GM12878 (cell line): ENCODE measurements around the gene ARHGAP19. TPM values are rescaled to one million over a fixed set of nuclear protein-coding genes. Genes with fewer than 3 reads are reported as not detected.

Experiments used
- ATAC-seq: fragments of 200-7000 bp; cut with Tn5 transposase; 3 replicates; pipeline ENCODE4 v1.9.1; 2020; ENCODE audit warnings: mild to moderate bottlenecking, moderate library complexity
- BruUV-seq: library from RNA; stranded (reverse); fragments of 400-500 nt; replicated peaks from 2 replicates; lab custom pipeline; 2021; lab: Mats Ljungman, UMichigan
- CTCF ChIA-PET: fragments of 300-600 bp; sonication (Branson Sonifier 250); formaldehyde crosslinking; extraction: SDS; loops from one replicate; lab custom pipeline; 2021; ENCODE audit warnings: inconsistent platforms; lab: Yijun Ruan, JAX
- POLR2A ChIA-PET: fragments of 350-600 bp; formaldehyde crosslinking; extraction: SDS; loops from one replicate; lab custom pipeline; 2021; ENCODE audit warnings: inconsistent platforms; lab: Charles Lee
- RAD21 ChIA-PET: fragments of 300-600 bp; sonication (Branson Sonifier 250); formaldehyde crosslinking; loops from one replicate; lab custom pipeline; 2023; ENCODE audit warnings: antibody characterized with exemption; ENCODE audit not compliant: unreplicated experiment; lab: Charles Lee
- SMC1A ChIA-PET: fragments of 300-600 bp; sonication (Branson Sonifier 250); formaldehyde crosslinking; loops from one replicate; lab custom pipeline; 2023; ENCODE audit not compliant: unreplicated experiment, uncharacterized antibody; lab: Charles Lee
- DNase-seq: peaks from one replicate; pipeline ENCODE4 v3.0.0-alpha.2; 2011; ENCODE audit warnings: low read depth, low spot score
- FAIRE-seq: peaks from 3 replicates; lab custom pipeline; 2011; peaks lifted over from hg19 to GRCh38; lab: Jason Lieb, UNC
- H2AFZ ChIP-seq: 2 replicates; pipeline ENCODE4 v1.6.0; 2011; ENCODE audit warnings: low read depth, low read length, control low read depth; ENCODE audit not compliant: control insufficient read depth
- H3K27ac ChIP-seq: 2 replicates; pipeline ENCODE4 v1.5.1; 2011; ENCODE audit warnings: control low read depth; ENCODE audit not compliant: control insufficient read depth, insufficient read depth
- H3K27me3 ChIP-seq, 2 experiments: replicated peaks in 1 of 2; 2 replicates each; pipeline versions ENCODE4 v1.6.0 to v1.6.1; 2011; ENCODE audit warnings: low read length in 1 of 2; ENCODE audit not compliant: control insufficient read depth in 2 of 2, insufficient read depth in 2 of 2
- H3K36me3 ChIP-seq, 2 experiments: 2 replicates each; pipeline ENCODE4 v1.5.1; 2011; ENCODE audit warnings: low read length in 1 of 2; ENCODE audit not compliant: control insufficient read depth in 2 of 2, insufficient read depth in 2 of 2
- H3K4me1 ChIP-seq: 2 replicates; pipeline ENCODE4 v1.6.1; 2011; ENCODE audit warnings: mild to moderate bottlenecking, low read length, moderate library complexity, mixed read lengths; ENCODE audit not compliant: control insufficient read depth, insufficient read depth
- H3K4me2 ChIP-seq: 2 replicates; pipeline ENCODE4 v1.6.0; 2011; ENCODE audit warnings: control low read depth; ENCODE audit not compliant: control insufficient read depth, insufficient read depth
- H3K4me3 ChIP-seq: fragments of 200-600 bp; sonication (generic); 2 replicates; pipeline ENCODE4 v1.5.1; 2016
- H3K79me2 ChIP-seq: 2 replicates; pipeline ENCODE4 v1.6.0; 2011; ENCODE audit warnings: low read length; ENCODE audit not compliant: control insufficient read depth, insufficient read depth
- H3K9ac ChIP-seq: 2 replicates; pipeline ENCODE4 v1.8.0; 2011; ENCODE audit warnings: low read length, control low read depth, mixed read lengths; ENCODE audit not compliant: control insufficient read depth, insufficient read depth
- H3K9me3 ChIP-seq: replicated peaks from 3 replicates; pipeline ENCODE4 v1.5.1; 2011; ENCODE audit warnings: mild to moderate bottlenecking, low read length; ENCODE audit not compliant: control insufficient read depth, insufficient read depth
- H4K20me1 ChIP-seq: 2 replicates; pipeline ENCODE4 v1.6.0; 2011; ENCODE audit not compliant: control insufficient read depth, insufficient read depth
- ATF7 ChIP-seq: fragments of 450-650 bp; IDR thresholded peaks from 2 replicates; pipeline ENCODE4 v1.6.1; 2016; ENCODE audit warnings: low read depth, mild to moderate bottlenecking
- GABPA ChIP-seq: IDR thresholded peaks from 2 replicates; pipeline ENCODE4 v1.6.1; 2014; ENCODE audit warnings: antibody characterized with exemption, low read depth, mild to moderate bottlenecking, inconsistent platforms
- HCFC1 ChIP-seq: fragments of 150-350 bp; IDR thresholded peaks from 2 replicates; pipeline ENCODE4 v1.6.1; 2014; ENCODE audit warnings: low read length
- MTA2 ChIP-seq: fragments of 450-650 bp; IDR thresholded peaks from 2 replicates; pipeline ENCODE4 v1.6.1; 2016; ENCODE audit warnings: low read depth, mild to moderate bottlenecking, moderate library complexity
- MYB ChIP-seq: fragments of 150-350 bp; IDR thresholded peaks from 2 replicates; pipeline ENCODE4 v1.6.1; 2014; ENCODE audit warnings: mild to moderate bottlenecking, low read depth, low read length, borderline replicate concordance
- NFYA ChIP-seq: IDR thresholded peaks from 2 replicates; pipeline ENCODE4 v1.6.1; 2011; ENCODE audit warnings: low read depth, mild to moderate bottlenecking, low read length, improper control_type of control experiment, borderline replicate concordance
- NR2C2 ChIP-seq: IDR thresholded peaks from 2 replicates; pipeline ENCODE4 v1.6.1; 2011; ENCODE audit warnings: borderline replicate concordance, low read depth; ENCODE audit not compliant: control insufficient read depth, insufficient read length
- RCOR1 ChIP-seq: conservative IDR thresholded peaks from 2 replicates; pipeline ENCODE4 v1.6.1; 2012; ENCODE audit warnings: low read depth, low read length, improper control_type of control experiment
- TARDBP ChIP-seq: IDR thresholded peaks from 2 replicates; pipeline ENCODE4 v1.6.1; 2016; ENCODE audit warnings: borderline replicate concordance
- ZNF207 ChIP-seq: fragments of 450-650 bp; IDR thresholded peaks from 2 replicates; pipeline ENCODE4 v1.6.1; 2014; ENCODE audit warnings: antibody characterized with exemption, mild to moderate bottlenecking, borderline replicate concordance
- WGBS: methylation state at CpG from one replicate; pipeline ENCODE4 v1.1.6; 2016; ENCODE audit warnings: low lambda C conversion rate; ENCODE audit not compliant: insufficient replicate concordance, insufficient coverage; ENCODE audit errors: missing lambda C conversion rate; 5-methylcytosine and 5-hydroxymethylcytosine counted together
- in situ Hi-C: fragments of 300-500 bp; cut with MboI; formaldehyde crosslinking; loops from 9 replicates; pipeline ENCODE4 v1.14.3; 2018; ENCODE audit warnings: mixed read lengths
- intact Hi-C: fragments of 100-400 bp; cut with micrococcal nuclease; formaldehyde crosslinking; loops from one replicate; pipeline ENCODE4 v1.14.2; 2022; ENCODE audit not compliant: unreplicated experiment
- polyA plus RNA-seq, 11 experiments: library from polyadenylated mRNA; depleted of rRNA in 4 of 11; unstranded in 6 of 11; stranded (reverse) in 5 of 11; fragments of >200 nt; fragmentation: Nextera tagmentation in 4 of 11; fragmentation: Illumina TruSeq in 1 of 11; extraction: Ambion mirVana in 4 of 11; extraction: Trizol in 1 of 11; gene quantifications; 1 replicate in 1 of 11; 2 replicates in 10 of 11; pipeline versions ENCODE4 v1.2.1 to v1.2.3, GENCODE V29; 2011 to 2016; ENCODE audit warnings: inconsistent platforms in 2 of 11, missing spikeins in 2 of 11, low read depth in 1 of 11
- total RNA-seq, 4 experiments: library from RNA; depleted of rRNA in 3 of 4; stranded (reverse); fragments of >200 nt in 3 of 4; fragmentation: Illumina TruSeq in 1 of 4; extraction: Trizol in 1 of 4; gene quantifications; 2 replicates each; pipeline versions ENCODE4 v1.2.1 to v1.2.3, GENCODE V29; 2013 to 2021
- TF ChIP-seq, protein P1 (sequence below): fragments of 450-650 bp; IDR thresholded peaks from 2 replicates; pipeline ENCODE4 v1.6.1; 2016; ENCODE audit warnings: mild to moderate bottlenecking
- TF ChIP-seq, protein P2 (sequence below): fragments of 450-650 bp; conservative IDR thresholded peaks from 2 replicates; pipeline ENCODE4 v1.6.1; 2017; ENCODE audit warnings: mild to moderate bottlenecking, moderate library complexity

ARHGAP19 gene
- total and polyA plus RNA-seq, 10 of the 15 experiments (the other 5 are each of a cell fraction or from before 2014, with no cell fraction given) = 13.3 to 40.7 (median 22.6) TPM

DNA sequence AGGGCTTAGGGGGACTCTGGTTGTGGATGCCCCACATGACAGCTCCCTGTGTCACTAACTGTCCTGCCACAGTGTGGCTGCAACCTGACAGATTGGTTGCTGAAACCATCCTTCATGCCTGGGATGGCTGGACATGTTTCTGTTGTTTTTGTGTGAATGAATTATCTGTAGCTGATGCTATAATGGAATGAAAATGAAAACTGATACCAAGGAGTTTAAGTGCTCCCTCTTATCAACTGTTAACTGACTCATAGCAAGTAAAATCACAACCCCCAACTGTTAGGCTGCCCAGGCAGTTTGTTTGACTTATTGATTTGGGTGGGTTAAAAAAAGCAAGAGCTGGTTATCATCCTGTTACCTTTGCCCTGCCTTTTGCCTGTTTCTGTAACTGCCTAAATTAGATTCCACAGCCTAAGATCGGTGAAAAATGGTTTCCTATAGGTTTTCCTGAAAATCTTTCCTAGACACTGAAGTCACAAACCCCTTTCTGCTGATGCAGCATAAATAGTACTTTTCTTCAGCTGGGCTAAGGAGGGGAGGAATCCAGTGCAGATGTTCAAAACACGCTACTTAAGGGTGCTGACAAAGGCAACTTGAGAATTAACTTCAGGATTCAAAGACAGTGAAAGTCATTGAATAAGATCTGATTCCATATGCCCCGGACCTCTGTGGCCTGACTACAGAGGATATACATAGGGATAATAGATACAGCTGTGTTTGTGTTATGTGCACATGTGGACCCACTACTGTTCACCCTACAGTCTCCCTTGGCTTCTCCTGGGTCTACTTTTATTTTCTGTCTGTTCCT, 36.4 kb upstream of the ARHGAP19 start:
- Histone ChIP-seq H3K27ac (no peak overlapping the region), H3K4me3 (no peak overlapping the region), H3K9me3 (no peaks in the 10 kb centered on the region), H2AFZ (no peak overlapping the region), H3K4me1 (peaks cover 12% of the 10 kb centered on the region), H3K27me3 (no peaks in the 10 kb centered on the region), H4K20me1 (no peaks in the 10 kb centered on the region; the same call in 1 of the 2 replicates), H3K36me3 (no peaks in the 10 kb centered on the region), H3K4me2 (0 out of 2 replicates have a peak overlapping the region, but pooled peaks have one; percentile 5), H3K9ac (no peak overlapping the region), H3K79me2 (no peaks in the 10 kb centered on the region)
- no TSS peak for BruUV-seq
- TF ChIP-seq NR2C2 (no peak), MTA2 (no peak), RCOR1 (no peak), ATF7 (no peak), TARDBP (no peak), NFYA (no peak), HCFC1 (no peak), MYB (no peak), ZNF207 (no peak), GABPA (no peak)
- TF ChIP-seq, protein P1, sequence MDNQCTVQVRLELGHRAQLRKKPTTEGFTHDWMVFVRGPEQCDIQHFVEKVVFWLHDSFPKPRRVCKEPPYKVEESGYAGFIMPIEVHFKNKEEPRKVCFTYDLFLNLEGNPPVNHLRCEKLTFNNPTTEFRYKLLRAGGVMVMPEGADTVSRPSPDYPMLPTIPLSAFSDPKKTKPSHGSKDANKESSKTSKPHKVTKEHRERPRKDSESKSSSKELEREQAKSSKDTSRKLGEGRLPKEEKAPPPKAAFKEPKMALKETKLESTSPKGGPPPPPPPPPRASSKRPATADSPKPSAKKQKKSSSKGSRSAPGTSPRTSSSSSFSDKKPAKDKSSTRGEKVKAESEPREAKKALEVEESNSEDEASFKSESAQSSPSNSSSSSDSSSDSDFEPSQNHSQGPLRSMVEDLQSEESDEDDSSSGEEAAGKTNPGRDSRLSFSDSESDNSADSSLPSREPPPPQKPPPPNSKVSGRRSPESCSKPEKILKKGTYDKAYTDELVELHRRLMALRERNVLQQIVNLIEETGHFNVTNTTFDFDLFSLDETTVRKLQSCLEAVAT = no peak
- TF ChIP-seq, protein P2, sequence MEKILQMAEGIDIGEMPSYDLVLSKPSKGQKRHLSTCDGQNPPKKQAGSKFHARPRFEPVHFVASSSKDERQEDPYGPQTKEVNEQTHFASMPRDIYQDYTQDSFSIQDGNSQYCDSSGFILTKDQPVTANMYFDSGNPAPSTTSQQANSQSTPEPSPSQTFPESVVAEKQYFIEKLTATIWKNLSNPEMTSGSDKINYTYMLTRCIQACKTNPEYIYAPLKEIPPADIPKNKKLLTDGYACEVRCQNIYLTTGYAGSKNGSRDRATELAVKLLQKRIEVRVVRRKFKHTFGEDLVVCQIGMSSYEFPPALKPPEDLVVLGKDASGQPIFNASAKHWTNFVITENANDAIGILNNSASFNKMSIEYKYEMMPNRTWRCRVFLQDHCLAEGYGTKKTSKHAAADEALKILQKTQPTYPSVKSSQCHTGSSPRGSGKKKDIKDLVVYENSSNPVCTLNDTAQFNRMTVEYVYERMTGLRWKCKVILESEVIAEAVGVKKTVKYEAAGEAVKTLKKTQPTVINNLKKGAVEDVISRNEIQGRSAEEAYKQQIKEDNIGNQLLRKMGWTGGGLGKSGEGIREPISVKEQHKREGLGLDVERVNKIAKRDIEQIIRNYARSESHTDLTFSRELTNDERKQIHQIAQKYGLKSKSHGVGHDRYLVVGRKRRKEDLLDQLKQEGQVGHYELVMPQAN = no peak
- intact Hi-C loops = no loop called here
- ChIA-PET CTCF (interaction anchor here (2.3 kb wide), 1 partner anchor 50 kb away, joined by 14 read pairs; no protein-coding TSS in a partner anchor), POLR2A (interaction anchor here (1.0 kb wide), 1 partner anchor 9 kb away, joined by 3 read pairs; no protein-coding TSS in a partner anchor), RAD21 (no interaction called here), SMC1A (interaction anchor here (1.2 to 1.5 kb wide), 2 partner anchors 12 to 50 kb away, joined by 3 to 4 read pairs; no protein-coding TSS in a partner anchor)
- WGBS = 68% methylated on average over 3 of the region's 3 CpGs
- no peak for DNase-seq
- in situ Hi-C loops = no loop called here
- peak; percentile 54 for FAIRE-seq
- peak; percentile 60 for ATAC-seq
